Trophoblast cell (in vitro differentiated cells and primary cell): Measurements from ENCODE around the gene RPL22L1.
A peak's percentile ranks its signal among the peaks of the same experiment; 100 is the strongest.

Experiments used
- DNase-seq, 2 donors: peaks; one replicate each; pipeline ENCODE4 v3.0.0-alpha.2; 2016
- H2AFZ ChIP-seq: 2 replicates; pipeline ENCODE4 v1.6.1; 2013; ENCODE audit warnings: low read length, moderate library complexity, mild to moderate bottlenecking; ENCODE audit not compliant: insufficient read depth, poor library complexity
- H2AK5ac ChIP-seq: 2 replicates; pipeline ENCODE4 v1.6.1; 2013; ENCODE audit warnings: mild to moderate bottlenecking, low read length
- H2BK120ac ChIP-seq: 2 replicates; pipeline ENCODE4 v1.6.1; 2013; ENCODE audit warnings: low read length, mild to moderate bottlenecking, moderate library complexity; ENCODE audit not compliant: insufficient read depth, poor library complexity
- H2BK12ac ChIP-seq: 2 replicates; pipeline ENCODE4 v1.6.1; 2013; ENCODE audit warnings: mild to moderate bottlenecking, low read length, moderate library complexity
- H2BK5ac ChIP-seq: 2 replicates; pipeline ENCODE4 v1.6.1; 2013; ENCODE audit warnings: low read length, low read depth, moderate library complexity, mild to moderate bottlenecking; ENCODE audit not compliant: poor library complexity
- H3K14ac ChIP-seq: 2 replicates; pipeline ENCODE4 v1.6.1; 2013; ENCODE audit warnings: mild to moderate bottlenecking, low read length
- H3K18ac ChIP-seq: 2 replicates; pipeline ENCODE4 v1.6.1; 2013; ENCODE audit warnings: mild to moderate bottlenecking, low read length
- H3K23ac ChIP-seq: 2 replicates; pipeline ENCODE4 v1.6.1; 2013; ENCODE audit warnings: low read length
- H3K27ac ChIP-seq: 2 replicates; pipeline ENCODE4 v1.5.1; 2013; ENCODE audit warnings: low read depth, mild to moderate bottlenecking, inconsistent platforms, low read length, moderate library complexity
- H3K27me3 ChIP-seq: 2 replicates; pipeline ENCODE4 v1.6.1; 2013; ENCODE audit warnings: inconsistent platforms, mild to moderate bottlenecking, low read length, moderate library complexity; ENCODE audit not compliant: insufficient read depth
- H3K36me3 ChIP-seq, 2 experiments: 1 replicate in 1 of 2; 2 replicates in 1 of 2; pipeline ENCODE4 v1.6.1; 2013; ENCODE audit warnings: low read length in 2 of 2, mild to moderate bottlenecking in 2 of 2, moderate library complexity in 1 of 2; ENCODE audit not compliant: insufficient read depth in 2 of 2, control insufficient read depth in 1 of 2
- H3K4ac ChIP-seq: 2 replicates; pipeline ENCODE4 v1.6.1; 2013; ENCODE audit warnings: low read depth, mild to moderate bottlenecking, low read length, moderate library complexity
- H3K4me1 ChIP-seq, 2 experiments: 1 replicate in 1 of 2; 2 replicates in 1 of 2; pipeline ENCODE4 v1.6.1; 2013; ENCODE audit warnings: low read length in 2 of 2, mild to moderate bottlenecking in 2 of 2, moderate library complexity in 1 of 2; ENCODE audit not compliant: insufficient read depth in 2 of 2, control insufficient read depth in 1 of 2
- H3K4me2 ChIP-seq: 2 replicates; pipeline ENCODE4 v1.6.1; 2013; ENCODE audit warnings: inconsistent platforms, mild to moderate bottlenecking, low read length, moderate library complexity
- H3K4me3 ChIP-seq: 2 replicates; pipeline ENCODE4 v1.5.1; 2013; ENCODE audit warnings: mild to moderate bottlenecking, low read depth, low read length, inconsistent platforms
- H3K79me1 ChIP-seq: one replicate; pipeline ENCODE4 v1.6.1; 2013; ENCODE audit warnings: low read length
- H3K79me2 ChIP-seq: 2 replicates; pipeline ENCODE4 v1.6.1; 2013; ENCODE audit warnings: low read length, mild to moderate bottlenecking; ENCODE audit not compliant: control insufficient read depth, insufficient read depth, poor library complexity
- H3K9ac ChIP-seq: 2 replicates; pipeline ENCODE4 v1.6.1; 2013; ENCODE audit warnings: mild to moderate bottlenecking, low read length
- H3K9me3 ChIP-seq: 2 replicates; pipeline ENCODE4 v1.6.1; 2013; ENCODE audit warnings: low read depth, mild to moderate bottlenecking, control low read depth, inconsistent platforms, low read length; ENCODE audit not compliant: insufficient read depth
- H4K12ac ChIP-seq: 2 replicates; pipeline ENCODE4 v1.6.1; 2013; ENCODE audit warnings: low read depth, mild to moderate bottlenecking, low read length, moderate library complexity
- H4K8ac ChIP-seq: 2 replicates; pipeline ENCODE4 v1.6.1; 2013; ENCODE audit warnings: low read depth, mild to moderate bottlenecking, low read length, moderate library complexity
- H4K91ac ChIP-seq: one replicate; pipeline ENCODE4 v1.6.1; 2013; ENCODE audit warnings: low read depth, mild to moderate bottlenecking, low read length, moderate library complexity
- WGBS: extraction: QIAGEN DNeasy Blood & Tissue Kit; methylation state at CpG from one replicate; pipeline ENCODE4 v1.1.7; 2013; ENCODE audit warnings: missing lambda C conversion rate; ENCODE audit not compliant: insufficient read length, insufficient coverage; ENCODE audit errors: extremely low coverage; 5-methylcytosine and 5-hydroxymethylcytosine counted together

RPL22L1 gene

DNA sequence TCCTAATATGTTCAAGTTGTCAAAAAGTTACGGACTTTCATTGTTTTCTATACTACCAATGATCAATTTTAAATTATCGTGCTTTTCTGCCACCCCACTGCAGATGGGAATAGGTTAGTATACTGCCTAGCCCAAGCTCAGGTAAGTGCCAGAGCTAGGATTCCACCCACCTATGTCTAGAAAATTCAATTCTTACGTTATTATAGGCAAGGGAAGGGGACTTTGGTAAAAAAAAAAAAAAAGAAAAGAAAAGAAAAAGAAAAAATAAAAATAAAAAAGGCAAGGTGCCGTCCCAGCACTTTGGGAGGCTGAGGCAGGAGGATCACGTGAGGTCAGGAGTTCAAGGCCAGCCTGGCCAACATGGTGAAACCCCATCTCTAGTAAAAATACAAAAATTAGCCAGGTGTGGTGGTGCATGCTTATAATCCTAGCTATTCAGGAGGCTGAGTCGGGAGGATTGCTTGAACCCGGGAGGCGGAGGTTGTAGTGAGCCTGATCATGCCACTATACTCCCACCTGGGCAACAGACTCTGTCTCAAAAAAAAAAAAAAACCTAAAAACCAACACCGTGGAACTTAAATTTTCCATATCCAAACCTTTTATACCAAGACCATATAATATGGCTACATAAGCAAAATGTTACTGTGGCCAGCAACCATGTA is 1.3 kb downstream of the RPL22L1 start:
- H3K18ac ChIP-seq: no peak overlapping the region

DNA sequence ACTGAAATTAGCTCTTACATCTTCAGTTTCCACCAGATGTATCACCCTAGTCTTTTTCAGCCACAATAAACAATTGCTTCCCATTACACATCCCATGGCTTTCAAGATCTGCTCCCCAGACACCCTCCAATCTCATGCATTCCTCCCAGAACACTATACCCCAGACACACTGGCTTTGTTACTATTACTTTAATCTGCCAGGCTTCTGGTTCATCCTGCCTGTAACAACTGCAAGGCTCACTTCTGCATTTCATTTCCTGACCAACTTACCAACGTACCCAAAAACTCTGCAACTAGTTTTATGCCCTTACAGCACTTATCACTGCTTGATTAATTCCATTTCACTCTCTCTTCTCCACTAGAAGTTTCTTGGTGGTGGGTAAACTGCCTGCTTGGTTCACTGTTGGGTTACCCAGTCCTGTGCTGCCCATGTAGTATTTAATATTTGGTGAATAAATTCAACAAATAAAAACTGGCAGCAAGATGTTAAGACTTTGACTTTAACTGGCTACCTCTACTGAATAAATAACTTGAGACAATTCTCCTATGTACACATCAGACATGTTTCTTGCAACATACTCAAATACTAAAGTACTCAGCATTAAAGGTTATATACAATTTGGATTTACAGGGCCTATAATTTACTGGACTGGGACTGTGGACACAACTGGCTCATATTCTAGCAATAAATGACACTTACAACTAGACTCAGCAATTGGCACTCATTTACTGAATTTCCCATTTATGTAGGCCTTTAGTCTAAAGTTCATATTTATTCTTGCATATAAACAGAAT is 2.7 kb downstream of the RPL22L1 start:
- H3K4ac ChIP-seq: no peak overlapping the region
- H3K14ac ChIP-seq: no peak overlapping the region
- no peak overlapping the region for H3K9ac ChIP-seq
- H2AFZ ChIP-seq: no peak overlapping the region
- H3K18ac ChIP-seq: no peak overlapping the region
- no peak overlapping the region for H4K91ac ChIP-seq
- H3K79me2 ChIP-seq: peaks cover 4% of the 10 kb centered on the region
- H3K23ac ChIP-seq: no peak overlapping the region
- H2BK12ac ChIP-seq: no peak overlapping the region
- no peak overlapping the region for H2BK5ac ChIP-seq
- H4K8ac ChIP-seq: no peak overlapping the region
- H2BK120ac ChIP-seq: no peak overlapping the region
- H3K4me3 ChIP-seq: no peak overlapping the region
- H3K79me1 ChIP-seq: peaks cover 4% of the 10 kb centered on the region
- H3K27me3 ChIP-seq: no peaks in the 10 kb centered on the region
- H2AK5ac ChIP-seq: no peak overlapping the region
- no CpG with 5 or more reads among the region's 1 CpG for WGBS
- H3K4me1 ChIP-seq: peaks cover 2 to 3% of the 10 kb centered on the region in 2 experiments
- no peak for DNase-seq
- no peak overlapping the region for H3K4me2 ChIP-seq
- no peak overlapping the region for H3K27ac ChIP-seq
- H3K36me3 ChIP-seq: peaks cover 2 to 8% of the 10 kb centered on the region in 2 experiments
- no peak overlapping the region for H4K12ac ChIP-seq
- no peaks in the 10 kb centered on the region for H3K9me3 ChIP-seq

More for the DNA sequence above, 1.3 kb downstream of the RPL22L1 start:
- Histone ChIP-seq H3K14ac (no peak overlapping the region), H4K8ac (no peak overlapping the region), H3K9ac (no peak overlapping the region), H3K4me2 (peak overlapping the region; percentile 66), H3K23ac (no peak overlapping the region), H3K4ac (peak overlapping the region; percentile 70), H3K27me3 (no peaks in the 10 kb centered on the region), H2BK120ac (no peak overlapping the region), H3K4me3 (no peak overlapping the region), H3K27ac (no peak overlapping the region), H4K12ac (no peak overlapping the region), H3K79me1 (peaks cover 4% of the 10 kb centered on the region), H4K91ac (no peak overlapping the region), H2BK5ac (no peak overlapping the region), H3K9me3 (no peaks in the 10 kb centered on the region), H2BK12ac (no peak overlapping the region), H3K36me3 (peaks cover 2 to 8% of the 10 kb centered on the region in 2 experiments), H2AK5ac (no peak overlapping the region), H3K4me1 (peaks cover 2 to 3% of the 10 kb centered on the region in 2 experiments), H3K79me2 (peaks cover 4% of the 10 kb centered on the region), H2AFZ (no peak overlapping the region)
- WGBS: no CpG with 5 or more reads among the region's 9 CpGs
- DNase-seq: no peak

DNA sequence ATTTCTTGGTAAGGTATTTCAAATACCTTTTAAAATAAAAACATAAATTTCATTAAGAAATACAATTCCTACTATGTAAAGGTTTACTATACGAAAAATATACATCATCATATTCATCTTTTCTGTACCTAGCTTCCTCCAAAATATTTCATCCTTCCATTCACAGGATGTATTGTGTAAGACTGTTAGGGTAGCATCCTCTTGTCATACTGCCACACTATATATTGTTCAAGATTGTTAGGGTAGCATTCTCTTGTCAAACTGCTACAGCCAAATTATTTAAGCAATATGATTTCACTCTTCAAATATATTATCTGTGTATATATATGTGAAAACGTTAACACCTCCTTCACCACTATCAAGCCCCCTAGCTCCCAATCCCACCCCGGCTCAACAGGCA is 3.5 kb downstream of the RPL22L1 start:
- Histone ChIP-seq H3K4ac (no peak overlapping the region), H3K27ac (no peak overlapping the region), H2AK5ac (no peak overlapping the region), H3K36me3 (peaks cover 2 to 8% of the 10 kb centered on the region in 2 experiments), H2AFZ (no peak overlapping the region), H3K14ac (no peak overlapping the region), H3K4me3 (no peak overlapping the region), H3K18ac (no peak overlapping the region), H3K9me3 (no peaks in the 10 kb centered on the region), H4K12ac (no peak overlapping the region), H3K23ac (no peak overlapping the region), H2BK12ac (no peak overlapping the region), H3K79me2 (peaks cover 4% of the 10 kb centered on the region), H3K4me1 (peaks cover 2 to 3% of the 10 kb centered on the region in 2 experiments), H4K91ac (no peak overlapping the region), H2BK5ac (no peak overlapping the region), H3K9ac (no peak overlapping the region), H3K79me1 (peaks cover 4% of the 10 kb centered on the region), H2BK120ac (no peak overlapping the region), H4K8ac (no peak overlapping the region), H3K4me2 (no peak overlapping the region), H3K27me3 (no peaks in the 10 kb centered on the region)
- DNase-seq: no peak
- no CpG with 5 or more reads among the region's 3 CpGs for WGBS

DNA sequence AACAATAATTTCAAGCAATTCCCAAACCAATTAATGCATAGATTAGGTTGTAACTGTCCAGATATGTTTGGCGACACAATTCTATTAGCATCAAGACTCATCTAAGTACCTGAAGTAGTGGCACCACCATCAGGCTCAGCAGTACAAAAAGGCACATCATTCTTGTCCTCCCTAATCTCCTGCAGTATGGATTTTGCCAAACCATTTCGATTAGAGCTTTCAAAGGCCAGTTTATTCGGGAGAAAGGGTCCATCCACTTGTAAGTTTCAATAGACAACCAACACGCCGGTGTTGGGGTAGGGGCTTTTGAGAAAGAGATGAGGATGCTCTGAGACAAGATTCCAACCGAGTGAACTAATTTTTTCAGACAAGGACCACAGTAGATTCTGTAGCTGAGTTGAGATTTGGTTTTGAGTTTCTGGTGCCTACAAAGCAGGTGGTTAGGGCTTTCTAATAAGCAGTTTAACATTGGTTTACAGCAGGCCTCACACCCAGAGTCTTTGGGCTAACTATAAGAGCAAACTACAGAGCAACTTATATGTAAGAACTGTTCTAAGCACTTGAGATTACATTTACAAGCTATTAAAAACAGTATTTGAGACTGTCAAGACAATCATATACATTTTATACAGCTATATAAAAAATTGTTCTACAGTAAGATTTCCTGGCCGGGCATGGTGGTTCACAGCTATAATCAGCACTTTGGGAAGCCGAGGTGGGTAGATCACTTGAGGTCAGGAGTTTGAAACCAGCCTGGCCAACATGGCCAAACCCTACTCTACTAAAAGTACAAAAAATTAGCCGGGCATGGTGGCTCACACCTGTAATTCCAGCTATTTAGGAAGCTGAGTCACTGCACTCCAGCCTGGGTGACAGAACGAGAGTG is 4.5 kb downstream of the RPL22L1 start:
- no peak overlapping the region for H3K4ac ChIP-seq
- no CpG with 5 or more reads among the region's 10 CpGs for WGBS
- H3K14ac ChIP-seq: no peak overlapping the region
- no peak overlapping the region for H2AK5ac ChIP-seq
- H3K18ac ChIP-seq: no peak overlapping the region
- no peak overlapping the region for H3K4me3 ChIP-seq
- no peaks in the 10 kb centered on the region for H3K9me3 ChIP-seq
- no peak overlapping the region for H4K8ac ChIP-seq
- no peak overlapping the region for H2BK5ac ChIP-seq
- H2AFZ ChIP-seq: no peak overlapping the region
- peaks cover 4% of the 10 kb centered on the region for H3K79me1 ChIP-seq
- H3K4me1 ChIP-seq: peaks cover 0 to 2% of the 10 kb centered on the region in 2 experiments
- no peak overlapping the region for H2BK12ac ChIP-seq
- no peaks in the 10 kb centered on the region for H3K27me3 ChIP-seq
- H3K4me2 ChIP-seq: no peak overlapping the region
- H2BK120ac ChIP-seq: no peak overlapping the region
- H4K12ac ChIP-seq: no peak overlapping the region
- no peak overlapping the region for H3K23ac ChIP-seq
- H3K9ac ChIP-seq: no peak overlapping the region
- peak in 1 of 2 donors; percentile 40 for DNase-seq
- no peak overlapping the region for H3K27ac ChIP-seq
- peaks cover 2 to 8% of the 10 kb centered on the region in 2 experiments for H3K36me3 ChIP-seq
- no peak overlapping the region for H4K91ac ChIP-seq
- peaks cover 4% of the 10 kb centered on the region for H3K79me2 ChIP-seq
